Measurements from ENCODE around the gene EYA3. TPM values are rescaled to one million over a fixed set of nuclear protein-coding genes. Genes with fewer than 3 reads are reported as not detected.

The EYA3 gene
- total RNA-seq, 4 donors from 2014 or later, result 9.6 to 15.5 (median 12.6) TPM

DNA sequence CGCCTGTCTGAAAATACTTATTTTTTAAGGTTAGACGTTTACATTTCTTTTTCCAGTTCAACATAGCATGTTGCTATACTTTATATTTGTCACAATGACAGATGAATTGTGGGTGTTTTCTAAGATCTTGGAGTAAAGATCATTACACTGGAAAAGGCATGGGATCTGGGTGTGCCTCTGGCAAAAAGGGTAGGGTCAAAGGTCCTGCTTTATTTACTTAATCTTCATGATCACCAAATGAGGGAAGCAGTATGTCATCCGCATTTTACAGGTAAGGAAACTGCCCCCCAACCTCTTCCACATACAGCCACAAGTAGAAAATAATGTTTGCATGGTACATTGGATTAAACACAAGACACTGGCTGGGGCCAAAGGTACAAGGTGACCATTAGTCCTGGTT, 166.1 kb downstream of the EYA3 start:
- TF ChIP-seq, protein P1, sequence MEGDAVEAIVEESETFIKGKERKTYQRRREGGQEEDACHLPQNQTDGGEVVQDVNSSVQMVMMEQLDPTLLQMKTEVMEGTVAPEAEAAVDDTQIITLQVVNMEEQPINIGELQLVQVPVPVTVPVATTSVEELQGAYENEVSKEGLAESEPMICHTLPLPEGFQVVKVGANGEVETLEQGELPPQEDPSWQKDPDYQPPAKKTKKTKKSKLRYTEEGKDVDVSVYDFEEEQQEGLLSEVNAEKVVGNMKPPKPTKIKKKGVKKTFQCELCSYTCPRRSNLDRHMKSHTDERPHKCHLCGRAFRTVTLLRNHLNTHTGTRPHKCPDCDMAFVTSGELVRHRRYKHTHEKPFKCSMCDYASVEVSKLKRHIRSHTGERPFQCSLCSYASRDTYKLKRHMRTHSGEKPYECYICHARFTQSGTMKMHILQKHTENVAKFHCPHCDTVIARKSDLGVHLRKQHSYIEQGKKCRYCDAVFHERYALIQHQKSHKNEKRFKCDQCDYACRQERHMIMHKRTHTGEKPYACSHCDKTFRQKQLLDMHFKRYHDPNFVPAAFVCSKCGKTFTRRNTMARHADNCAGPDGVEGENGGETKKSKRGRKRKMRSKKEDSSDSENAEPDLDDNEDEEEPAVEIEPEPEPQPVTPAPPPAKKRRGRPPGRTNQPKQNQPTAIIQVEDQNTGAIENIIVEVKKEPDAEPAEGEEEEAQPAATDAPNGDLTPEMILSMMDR (IDR thresholded peaks at IDR 0.05; ENCODE audit: low read depth), result no peak

Small RNA genes within 50 kb of the gene (small RNA-seq; reads per million reads assigned to genes)
- not detected for gene RN7SL559P

Other genes with a start within 250 kb of the EYA3 start
- 100 to 1,000 TPM in 1 of 4 donors, 10 to 100 TPM in 3; 35.2 to 122 (median 43.0) TPM for gene THEMIS2, start 216.1 kb downstream of the EYA3 start, total RNA-seq
- gene RPA2, start 174.0 kb downstream of the EYA3 start, total RNA-seq, result 10 to 100 TPM; 22.0 to 30.1 (median 24.9) TPM
- gene SMPDL3B, start 153.6 kb downstream of the EYA3 start, total RNA-seq, result 1 to 10 TPM in 1 of 4 donors, under 1 TPM in 1, not detected in 2; 0.66 to 1.1 TPM
- gene XKR8, start 128.6 kb downstream of the EYA3 start, total RNA-seq, result 1 to 10 TPM; 1.8 to 4.9 (median 4.6) TPM
- 10 to 100 TPM in 1 of 4 donors, 1 to 10 TPM in 3; 6.4 to 24.8 (median 7.6) TPM for gene PTAFR, start 88.1 kb upstream of the EYA3 start, total RNA-seq
- gene DNAJC8, start 144.4 kb upstream of the EYA3 start, total RNA-seq, result 100 to 1,000 TPM in 1 of 4 donors, 10 to 100 TPM in 3; 52.2 to 117 (median 71.8) TPM
- 100 to 1,000 TPM; 100 to 145 (median 118) TPM for gene ATP5IF1, start 147.5 kb upstream of the EYA3 start, total RNA-seq
- 10 to 100 TPM in 3 of 4 donors, 1 to 10 TPM in 1; 8.3 to 18.5 (median 12.8) TPM for gene SESN2, start 170.9 kb upstream of the EYA3 start, total RNA-seq
- gene MED18, start 240.4 kb upstream of the EYA3 start, total RNA-seq, result 10 to 100 TPM in 3 of 4 donors, 1 to 10 TPM in 1; 8.8 to 14.3 (median 11.0) TPM

Measured in subcutaneous adipose tissue (tissue), 4 donors.